Ishikawa (cell line): ENCODE results near the gene METRNL.

Experiments
- CEBPB ChIP-seq: IDR thresholded peaks from 2 replicates; pipeline ENCODE4 v1.6.1; 2012
- CREB1 ChIP-seq: IDR thresholded peaks from 2 replicates; pipeline ENCODE4 v1.6.1; 2012; ENCODE audit warnings: low read depth
- EGR1 ChIP-seq: IDR thresholded peaks from 2 replicates; pipeline ENCODE4 v1.6.1; 2012
- EP300 ChIP-seq: IDR thresholded peaks from 2 replicates; pipeline ENCODE4 v1.6.1; 2012; ENCODE audit warnings: borderline replicate concordance
- FOXM1 ChIP-seq: IDR thresholded peaks from 2 replicates; pipeline ENCODE4 v1.6.1; 2012; ENCODE audit warnings: low read depth, borderline replicate concordance
- NFIC ChIP-seq: IDR thresholded peaks from 2 replicates; pipeline ENCODE4 v1.6.1; 2012
- RAD21 ChIP-seq: IDR thresholded peaks from 2 replicates; pipeline ENCODE4 v1.6.1; 2012; ENCODE audit warnings: low read depth
- REST ChIP-seq: IDR thresholded peaks from 2 replicates; pipeline ENCODE4 v1.6.1; 2012; ENCODE audit warnings: low read depth, mild to moderate bottlenecking
- TAF1 ChIP-seq: IDR thresholded peaks from 2 replicates; pipeline ENCODE4 v1.6.1; 2012; ENCODE audit warnings: low read depth, mild to moderate bottlenecking
- TCF12 ChIP-seq: IDR thresholded peaks from 2 replicates; pipeline ENCODE4 v1.6.1; 2012; ENCODE audit warnings: low read depth
- TEAD4 ChIP-seq: IDR thresholded peaks from 2 replicates; pipeline ENCODE4 v1.6.1; 2012
- YY1 ChIP-seq: IDR thresholded peaks from 2 replicates; pipeline ENCODE4 v1.6.1; 2012; ENCODE audit warnings: low read depth
- ZBTB7A ChIP-seq: IDR thresholded peaks from 2 replicates; pipeline ENCODE4 v1.6.1; 2012; ENCODE audit warnings: low read depth
- TF ChIP-seq, protein P1 (sequence below): IDR thresholded peaks from 2 replicates; pipeline ENCODE4 v1.6.1; 2012
- TF ChIP-seq, protein P2 (sequence below): IDR thresholded peaks from 2 replicates; pipeline ENCODE4 v1.6.1; 2012

Gene METRNL

DNA sequence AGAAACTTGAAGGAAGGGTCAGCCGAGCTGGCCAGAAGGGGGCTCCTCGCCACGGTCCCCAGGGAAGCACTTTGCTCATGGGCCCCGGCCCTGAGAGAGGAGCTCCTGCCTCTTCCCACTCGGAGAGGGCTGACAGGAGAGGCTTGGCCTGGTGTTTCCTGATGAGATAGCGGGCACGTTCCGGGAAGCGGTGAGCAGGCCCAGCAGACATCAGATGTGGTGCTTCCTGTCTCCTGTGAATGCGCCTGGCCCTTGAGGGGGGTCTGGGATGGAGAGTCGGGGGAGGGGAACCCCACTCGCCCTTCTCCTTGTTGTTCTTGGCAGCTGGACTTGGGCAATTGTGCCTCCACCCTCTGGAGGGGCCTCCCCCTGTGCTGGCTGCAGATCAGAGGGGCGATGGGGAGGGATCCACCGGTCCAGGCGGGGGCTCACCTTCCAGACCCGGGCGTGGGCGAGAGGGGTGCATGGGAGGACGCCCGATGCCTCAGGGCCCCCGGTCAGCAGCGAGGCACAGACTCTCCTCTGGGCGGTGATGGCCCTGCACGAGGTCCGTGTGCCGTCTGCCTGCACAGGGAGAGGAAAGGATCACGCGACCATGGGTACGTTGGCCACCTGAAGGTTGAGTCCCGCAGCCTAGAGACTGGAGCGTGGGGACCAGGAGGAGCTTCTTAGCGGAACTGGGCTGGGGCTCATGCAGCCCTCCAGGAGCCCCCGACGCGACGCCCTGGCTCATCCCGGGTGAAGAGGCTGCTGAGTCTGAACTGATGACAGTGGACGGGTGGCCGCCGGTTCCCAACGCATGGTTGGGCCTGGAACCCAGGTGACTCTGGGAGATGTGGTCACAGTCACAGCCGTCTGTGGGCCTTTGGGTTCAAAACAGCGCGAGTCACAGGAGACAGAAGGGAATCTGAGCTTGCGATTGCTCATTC lies 25.4 kb downstream of the METRNL start:
- TF ChIP-seq TAF1 (no peak), REST (no peak), RAD21 (no peak), FOXM1 (no peak), YY1 (no peak), ZBTB7A (no peak), EP300 (no peak), TCF12 (no peak), NFIC (no peak), CEBPB (no peak), TEAD4 (no peak), EGR1 (no peak), CREB1 (no peak)
- TF ChIP-seq, protein P1, sequence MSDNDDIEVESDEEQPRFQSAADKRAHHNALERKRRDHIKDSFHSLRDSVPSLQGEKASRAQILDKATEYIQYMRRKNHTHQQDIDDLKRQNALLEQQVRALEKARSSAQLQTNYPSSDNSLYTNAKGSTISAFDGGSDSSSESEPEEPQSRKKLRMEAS = no peak
- TF ChIP-seq, protein P2, sequence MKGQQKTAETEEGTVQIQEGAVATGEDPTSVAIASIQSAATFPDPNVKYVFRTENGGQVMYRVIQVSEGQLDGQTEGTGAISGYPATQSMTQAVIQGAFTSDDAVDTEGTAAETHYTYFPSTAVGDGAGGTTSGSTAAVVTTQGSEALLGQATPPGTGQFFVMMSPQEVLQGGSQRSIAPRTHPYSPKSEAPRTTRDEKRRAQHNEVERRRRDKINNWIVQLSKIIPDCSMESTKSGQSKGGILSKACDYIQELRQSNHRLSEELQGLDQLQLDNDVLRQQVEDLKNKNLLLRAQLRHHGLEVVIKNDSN = no peak

DNA sequence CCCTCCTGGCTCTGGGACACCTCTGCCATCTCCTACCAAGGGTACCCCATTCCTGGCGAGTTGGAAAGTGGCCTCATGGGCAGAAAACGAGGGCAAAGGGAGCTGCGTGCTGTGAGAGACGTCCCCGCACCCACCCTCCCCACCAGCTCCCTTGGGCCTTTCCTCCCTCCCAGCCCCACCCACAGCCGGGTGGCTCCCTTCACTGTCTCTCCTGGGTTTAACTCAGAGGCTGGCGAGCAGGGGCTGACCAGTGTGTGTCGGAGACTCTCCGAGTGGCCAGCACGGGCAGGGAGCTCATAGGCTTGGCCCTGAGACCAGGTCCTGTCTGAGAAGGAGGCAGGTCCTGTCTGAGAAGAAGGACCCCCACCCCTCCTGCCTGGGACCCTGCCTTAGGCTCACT lies 26.1 kb downstream of the METRNL start:
- no peak for TF ChIP-seq FOXM1
- TF ChIP-seq, protein P2 = no peak

- TF ChIP-seq TEAD4 (no peak), EP300 (no peak), TCF12 (no peak)
- TF ChIP-seq, protein P2 = no peak
These were observed 26.7 kb downstream of the METRNL start for GRCh38 chr17:83106056-83106588.

- TF ChIP-seq YY1 = no peak
- TF ChIP-seq TEAD4 = no peak
- no peak for TF ChIP-seq CEBPB
- no peak for TF ChIP-seq FOXM1
- no peak for TF ChIP-seq TAF1
- TF ChIP-seq, protein P1 = no peak
- TF ChIP-seq NFIC = no peak
- no peak for TF ChIP-seq EGR1
- no peak for TF ChIP-seq TCF12
- no peak for TF ChIP-seq EP300
- TF ChIP-seq, protein P2 = no peak
- TF ChIP-seq RAD21 = no peak
- no peak for TF ChIP-seq CREB1
- no peak for TF ChIP-seq REST
- no peak for TF ChIP-seq ZBTB7A
These were observed 27.7 kb downstream of the METRNL start for GRCh38 chr17:83106913-83107655.
